Nephron (organoid): ENCODE measurements around the gene PHF13.

Experiments used
- H3K27ac Mint-ChIP-seq, 3 experiments: 2 replicates each; pipeline ENCODE4 v1.8.0; 2020; ENCODE audit warnings: mixed read lengths in 3 of 3, mild to moderate bottlenecking in 2 of 3, moderate library complexity in 1 of 3
- H3K27me3 Mint-ChIP-seq: 2 replicates; pipeline ENCODE4 v1.8.0; 2021; ENCODE audit warnings: low read depth, mild to moderate bottlenecking, moderate library complexity, mixed read lengths
- H3K36me3 Mint-ChIP-seq: 2 replicates; pipeline ENCODE4 v1.8.0; 2020; ENCODE audit warnings: low read depth, mixed read lengths
- H3K4me1 Mint-ChIP-seq: 2 replicates; pipeline ENCODE4 v1.8.0; 2020; ENCODE audit warnings: mixed read lengths
- H3K4me3 Mint-ChIP-seq, 3 experiments: 2 replicates each; pipeline ENCODE4 v1.8.0; 2020; ENCODE audit warnings: mild to moderate bottlenecking in 3 of 3, mixed read lengths in 3 of 3, moderate library complexity in 2 of 3
- H3K9me3 Mint-ChIP-seq: 2 replicates; pipeline ENCODE4 v1.8.0; 2020; ENCODE audit warnings: mixed read lengths
- TF ChIP-seq, protein P1 (sequence below), 3 experiments: fragments of 200-600 bp; sonication (generic); IDR thresholded peaks; one replicate each; pipeline ENCODE4 v1.5.0; 2021; ENCODE audit warnings: antibody characterized with exemption in 3 of 3; ENCODE audit not compliant: unreplicated experiment in 3 of 3

The PHF13 gene

DNA sequence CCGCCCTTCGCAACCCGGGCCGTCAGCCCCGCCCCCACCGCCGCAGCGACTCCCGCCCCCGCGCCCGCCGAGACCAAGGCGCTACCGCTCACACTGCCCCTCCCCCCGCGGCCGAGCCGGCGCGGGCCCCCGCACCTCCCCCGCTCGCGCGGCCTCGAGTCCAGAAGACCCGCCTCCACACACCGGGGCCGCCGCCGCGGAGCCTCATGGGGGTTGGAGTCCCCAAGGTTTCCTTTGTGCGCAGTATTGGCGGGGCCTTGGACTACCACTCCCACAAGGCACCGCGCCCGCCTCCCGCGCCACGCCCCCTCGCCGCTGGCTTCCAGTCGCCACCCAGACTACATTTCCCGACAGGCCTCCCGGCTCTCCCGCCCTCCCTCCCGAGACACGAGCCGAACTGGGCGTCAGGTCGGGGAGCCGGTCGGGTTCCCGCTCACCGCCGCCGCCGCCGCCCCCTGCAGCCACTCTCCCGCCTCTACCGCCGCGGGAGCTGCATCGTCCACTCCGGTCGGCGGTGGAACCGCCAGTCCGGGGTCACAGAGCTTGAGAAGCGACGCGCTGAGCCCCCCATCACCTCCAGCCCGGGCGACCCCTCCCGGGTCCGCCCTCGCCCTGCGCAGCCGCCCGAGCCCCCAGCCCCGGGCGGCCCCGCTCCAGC, at the start of gene PHF13:
PHF13 (plus strand) TSS at position 371 of the 658 bp plus-strand sequence. CDS start 336 bp downstream, outside the sequence.
- H3K4me3 Mint-ChIP-seq, result peak within 1 kb of the TSS; percentile 91 to 98 (median 93)
- H3K9me3 Mint-ChIP-seq, result no peaks in the 10 kb centered on the region
- peaks cover 32% of the 10 kb centered on the region for H3K4me1 Mint-ChIP-seq
- TF ChIP-seq, protein P1, sequence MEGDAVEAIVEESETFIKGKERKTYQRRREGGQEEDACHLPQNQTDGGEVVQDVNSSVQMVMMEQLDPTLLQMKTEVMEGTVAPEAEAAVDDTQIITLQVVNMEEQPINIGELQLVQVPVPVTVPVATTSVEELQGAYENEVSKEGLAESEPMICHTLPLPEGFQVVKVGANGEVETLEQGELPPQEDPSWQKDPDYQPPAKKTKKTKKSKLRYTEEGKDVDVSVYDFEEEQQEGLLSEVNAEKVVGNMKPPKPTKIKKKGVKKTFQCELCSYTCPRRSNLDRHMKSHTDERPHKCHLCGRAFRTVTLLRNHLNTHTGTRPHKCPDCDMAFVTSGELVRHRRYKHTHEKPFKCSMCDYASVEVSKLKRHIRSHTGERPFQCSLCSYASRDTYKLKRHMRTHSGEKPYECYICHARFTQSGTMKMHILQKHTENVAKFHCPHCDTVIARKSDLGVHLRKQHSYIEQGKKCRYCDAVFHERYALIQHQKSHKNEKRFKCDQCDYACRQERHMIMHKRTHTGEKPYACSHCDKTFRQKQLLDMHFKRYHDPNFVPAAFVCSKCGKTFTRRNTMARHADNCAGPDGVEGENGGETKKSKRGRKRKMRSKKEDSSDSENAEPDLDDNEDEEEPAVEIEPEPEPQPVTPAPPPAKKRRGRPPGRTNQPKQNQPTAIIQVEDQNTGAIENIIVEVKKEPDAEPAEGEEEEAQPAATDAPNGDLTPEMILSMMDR (IDR thresholded peaks at IDR 0.05; ENCODE audit: unreplicated experiment in 3 of 3), result no peak
- peak within 1 kb of the TSS; percentile 86 to 96 (median 95) for H3K27ac Mint-ChIP-seq
- peaks cover 5% of the 10 kb centered on the region for H3K36me3 Mint-ChIP-seq
- no peaks in the 10 kb centered on the region for H3K27me3 Mint-ChIP-seq

DNA sequence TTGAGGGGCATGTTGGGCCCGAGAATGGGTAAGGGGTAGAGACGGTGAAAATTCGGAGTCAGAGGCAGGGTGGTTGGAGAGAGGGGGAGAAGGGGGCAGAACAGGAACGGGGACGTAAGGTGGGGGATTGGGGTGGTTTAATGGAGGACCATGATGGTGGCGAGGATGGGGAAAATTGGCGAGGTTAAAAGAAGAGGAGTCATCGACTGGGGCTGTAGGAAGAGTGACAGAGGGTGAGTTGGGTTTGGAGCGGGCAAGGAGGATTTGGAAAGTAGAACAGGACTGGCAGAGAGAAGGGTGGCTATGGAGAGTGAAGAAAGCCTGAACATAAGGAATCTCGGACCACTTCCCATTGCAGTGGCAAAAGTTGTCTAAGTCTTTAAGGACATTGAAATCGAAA, 44.5 kb upstream of the PHF13 start:
- TF ChIP-seq, protein P1 (IDR thresholded peaks at IDR 0.05; ENCODE audit: unreplicated experiment in 3 of 3), result no peak
- H3K27me3 Mint-ChIP-seq, result peaks cover 11% of the 10 kb centered on the region
- no peak overlapping the region for H3K27ac Mint-ChIP-seq
- H3K9me3 Mint-ChIP-seq, result no peaks in the 10 kb centered on the region
- H3K4me1 Mint-ChIP-seq, result no peaks in the 10 kb centered on the region
- H3K4me3 Mint-ChIP-seq, result no peak overlapping the region
- H3K36me3 Mint-ChIP-seq, result no peaks in the 10 kb centered on the region

DNA sequence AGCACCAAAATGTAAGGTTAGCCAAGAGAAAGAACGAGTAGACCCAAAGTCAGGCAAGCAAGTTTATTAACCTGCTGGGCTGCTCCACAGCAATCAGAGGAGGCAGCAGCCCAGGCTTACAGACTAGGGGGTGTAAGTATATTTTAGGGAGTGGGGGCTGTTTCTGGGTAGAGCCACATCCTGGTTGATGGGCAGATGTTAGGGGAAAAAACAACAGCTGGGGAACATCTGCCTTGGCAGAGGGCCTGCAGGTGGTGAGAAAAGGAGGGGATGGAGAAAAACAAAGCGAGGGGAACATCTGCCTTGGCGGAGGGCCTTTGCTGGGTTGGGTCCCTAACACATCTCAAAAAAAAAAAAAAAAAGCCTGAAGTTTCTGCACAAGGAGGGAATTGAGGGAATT, 43.4 kb upstream of the PHF13 start:
- TF ChIP-seq, protein P1 (IDR thresholded peaks at IDR 0.05; ENCODE audit: unreplicated experiment in 3 of 3), result no peak
- no peaks in the 10 kb centered on the region for H3K4me1 Mint-ChIP-seq
- no peaks in the 10 kb centered on the region for H3K9me3 Mint-ChIP-seq
- no peak overlapping the region for H3K27ac Mint-ChIP-seq
- no peak overlapping the region for H3K4me3 Mint-ChIP-seq
- no peaks in the 10 kb centered on the region for H3K36me3 Mint-ChIP-seq
- H3K27me3 Mint-ChIP-seq, result peaks cover 11% of the 10 kb centered on the region

DNA sequence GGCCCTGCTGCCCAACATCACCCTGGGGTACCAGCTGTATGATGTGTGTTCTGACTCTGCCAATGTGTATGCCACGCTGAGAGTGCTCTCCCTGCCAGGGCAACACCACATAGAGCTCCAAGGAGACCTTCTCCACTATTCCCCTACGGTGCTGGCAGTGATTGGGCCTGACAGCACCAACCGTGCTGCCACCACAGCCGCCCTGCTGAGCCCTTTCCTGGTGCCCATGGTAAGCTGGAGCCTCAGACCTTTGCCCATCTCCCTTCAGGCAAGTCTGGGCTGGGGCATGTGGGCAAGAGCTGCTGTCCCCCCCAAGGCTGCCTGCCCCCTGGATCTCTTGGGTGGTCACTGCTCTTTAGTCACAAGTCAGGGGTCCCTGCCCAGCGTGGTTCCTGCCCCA, 42.5 kb upstream of the PHF13 start:
- TF ChIP-seq, protein P1 (IDR thresholded peaks at IDR 0.05; ENCODE audit: unreplicated experiment in 3 of 3), result no peak
- Mint-ChIP-seq H3K4me3 (no peak overlapping the region), H3K27me3 (peaks cover 11% of the 10 kb centered on the region), H3K27ac (no peak overlapping the region), H3K4me1 (no peaks in the 10 kb centered on the region), H3K36me3 (no peaks in the 10 kb centered on the region), H3K9me3 (no peaks in the 10 kb centered on the region)

DNA sequence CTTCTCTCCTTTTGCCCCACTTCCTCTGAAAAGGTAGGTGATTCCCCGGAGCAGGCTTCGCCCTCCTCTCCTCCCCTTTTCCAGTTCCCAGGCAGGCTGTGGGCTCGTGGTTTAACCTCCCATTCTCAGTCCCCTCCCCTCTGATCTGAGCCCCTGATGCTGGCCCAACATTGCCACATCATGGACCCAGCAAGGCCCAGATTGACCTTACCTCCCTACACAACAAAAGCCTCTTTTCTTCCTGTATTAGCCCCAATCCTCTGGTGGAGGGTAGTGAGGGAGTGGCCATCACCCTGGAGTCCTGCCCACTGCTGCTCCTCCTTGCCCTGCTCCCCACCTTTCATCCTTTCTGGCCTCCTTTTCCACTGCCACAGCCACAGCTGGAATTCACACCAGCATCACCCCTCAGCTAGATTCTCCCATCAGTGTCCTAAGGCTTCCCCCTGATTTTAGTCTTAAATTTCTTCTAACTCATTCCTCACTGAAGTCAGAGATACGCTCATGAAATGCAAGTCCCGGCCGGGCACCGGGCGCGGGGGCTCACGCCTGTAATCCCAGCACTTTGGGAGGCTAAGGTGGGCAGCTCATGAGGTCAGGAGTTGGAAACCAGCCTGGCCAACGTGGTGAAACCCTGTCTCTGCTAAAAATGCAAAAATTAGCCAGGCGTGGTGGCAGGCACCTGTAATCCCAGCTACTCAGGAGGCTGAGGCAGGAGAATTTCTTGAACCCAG, 40.7 kb upstream of the PHF13 start:
- Mint-ChIP-seq H3K9me3 (no peaks in the 10 kb centered on the region), H3K4me3 (no peak overlapping the region), H3K27me3 (peaks cover 11% of the 10 kb centered on the region), H3K4me1 (no peaks in the 10 kb centered on the region), H3K36me3 (no peaks in the 10 kb centered on the region), H3K27ac (no peak overlapping the region)
- TF ChIP-seq, protein P1 (IDR thresholded peaks at IDR 0.05; ENCODE audit: unreplicated experiment in 3 of 3), result no peak
